GM18861 (cell line): ENCODE measurements around the gene EIF3J.

Experiments
- ATAC-seq: cut with Tn5 transposase; IDR thresholded peaks from one replicate; pipeline ENCODE4 v1.9.1; 2021; ENCODE audit not compliant: unreplicated experiment

EIF3J gene

GRCh38 chr15:44593042-44593736 lies 56.2 kb downstream of the EIF3J start:
- ATAC-seq = no peak

DNA sequence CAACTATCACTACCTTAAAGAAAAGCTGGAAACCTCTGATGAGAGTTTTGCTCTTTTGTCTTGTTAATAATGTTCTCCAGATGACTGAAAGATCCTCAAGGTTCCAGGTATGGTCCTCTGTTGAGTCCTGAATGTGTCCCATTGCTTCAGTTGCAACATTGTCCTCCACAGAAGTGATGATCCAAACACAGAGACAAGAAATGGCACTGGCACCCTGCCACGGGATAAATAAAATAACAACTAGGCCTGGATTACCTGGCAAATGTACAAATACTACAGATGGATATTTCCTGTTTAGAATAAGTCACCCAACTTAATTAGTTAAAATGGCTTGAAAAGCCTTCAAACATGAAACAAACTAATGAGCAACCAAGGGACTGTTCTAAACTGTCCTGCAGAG lies 58.3 kb downstream of the EIF3J start:
- no peak for ATAC-seq

GRCh38 chr15:44595656-44596510 lies 58.9 kb downstream of the EIF3J start:
- no peak for ATAC-seq

DNA sequence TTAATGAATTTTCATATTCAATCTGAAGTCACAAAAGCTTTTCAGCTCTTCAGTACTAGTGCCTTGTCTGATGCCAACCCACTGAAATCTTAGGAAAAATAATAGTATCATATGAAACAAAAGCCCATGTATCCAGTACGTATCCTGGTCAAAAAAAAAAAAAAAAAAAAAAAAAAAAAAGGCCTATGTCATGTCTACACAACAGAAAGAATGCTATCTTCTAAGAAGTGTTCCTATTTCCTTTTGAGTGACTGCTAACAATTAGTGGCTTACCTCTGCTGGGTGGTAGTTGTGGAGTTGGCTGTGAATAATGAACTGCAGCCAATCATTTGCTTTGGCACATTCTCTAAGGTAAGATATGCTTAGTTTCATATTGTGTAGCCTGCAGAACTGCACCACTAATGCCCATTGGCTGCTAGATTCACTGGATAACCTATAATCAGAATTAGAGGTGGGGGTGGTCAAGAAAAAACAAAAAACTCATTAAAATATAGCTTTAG lies 59.6 kb downstream of the EIF3J start:
- ATAC-seq = no peak

- ATAC-seq = no peak
Measured at GRCh38 chr15:44598066-44598465, 61.1 kb downstream of the EIF3J start.

- ATAC-seq = no peak
Measured at GRCh38 chr15:44598892-44599291, 61.9 kb downstream of the EIF3J start.

- no peak for ATAC-seq
Measured at GRCh38 chr15:44603126-44603525, 66.2 kb downstream of the EIF3J start.

DNA sequence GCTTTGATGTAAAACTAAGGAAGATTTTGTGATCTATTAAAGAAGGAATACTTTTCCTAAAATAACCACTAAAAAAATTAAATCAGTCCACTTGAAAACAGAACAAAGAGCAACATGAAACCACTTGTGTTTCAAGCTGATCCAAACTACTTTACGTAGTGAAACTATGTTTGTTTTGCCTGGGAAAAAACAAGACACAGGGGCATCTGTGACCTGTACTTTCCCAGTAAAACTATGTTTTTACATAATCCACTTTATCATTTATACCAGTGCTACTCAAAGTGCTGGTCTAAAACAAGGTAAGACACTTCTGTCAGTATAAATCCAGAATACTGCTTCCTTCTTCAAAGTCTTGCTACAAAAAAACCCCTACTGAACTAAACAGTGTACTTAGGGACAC lies 69.8 kb downstream of the EIF3J start:
- no peak for ATAC-seq
